Measurements from ENCODE around the gene FXYD7. TPM values are rescaled to one million over a fixed set of nuclear protein-coding genes. Genes with fewer than 3 reads are reported as not detected.
"Not testable (repeated sequence)": the region's sequence is repeated elsewhere in the genome, so short reads cannot be mapped to it uniquely, and the experiment has no call there.

The FXYD7 gene
- total RNA-seq, 4 donors from 2014 or later = 1.3 TPM; not detected in 3

GRCh38 chr19:35098413-35099049 is 44.5 kb upstream of the FXYD7 start:
- intact Hi-C loops (cut with DNase I; ENCODE audit: low total_unique reads) = no loop called here
- DNase-seq (ENCODE audit: low spot score in 2 of 2) = no peak
- WGBS, 2 donors = 30 to 37% methylated on average over 28 to 29 of the region's 29 CpGs

DNA sequence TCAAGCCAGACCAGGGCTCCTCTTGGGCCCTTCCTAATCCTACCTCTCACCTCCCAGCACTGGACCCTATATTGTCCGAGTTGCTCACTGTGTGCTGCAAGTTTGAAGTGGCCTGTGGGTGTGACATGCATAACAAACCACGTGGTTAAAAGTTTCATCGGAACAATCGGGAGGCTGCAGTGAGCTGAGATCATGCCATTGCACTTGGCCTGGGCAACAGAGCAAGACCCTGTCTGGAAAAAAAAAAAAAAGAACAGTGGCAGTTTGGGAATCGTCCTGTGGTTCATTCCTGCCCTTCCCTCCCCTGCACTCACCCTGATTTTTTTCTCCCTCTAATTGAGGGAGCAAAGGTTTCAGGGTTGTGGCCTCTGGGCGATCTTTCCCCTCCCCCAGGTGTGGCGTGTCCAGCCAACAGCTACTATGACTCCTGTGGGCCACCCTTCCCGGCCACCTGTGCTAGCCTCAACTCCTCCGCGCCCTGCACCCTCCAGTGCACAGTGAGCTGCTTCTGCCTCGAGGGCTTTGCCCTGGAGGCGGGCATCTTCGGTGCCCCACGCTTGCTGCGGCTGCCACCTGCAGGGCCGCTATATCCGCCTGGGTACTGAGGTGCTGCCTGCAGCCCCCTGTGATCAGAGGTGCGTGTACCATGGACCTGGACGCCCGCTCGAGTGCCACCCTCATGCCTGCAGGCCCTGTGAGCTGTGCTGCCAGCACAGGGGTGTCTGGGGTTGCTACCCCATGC is 43.7 kb upstream of the FXYD7 start:
- H3K4me3 ChIP-seq (ENCODE audit: low read depth, poor library complexity, severe bottlenecking) = no peak overlapping the region
- DNase-seq (ENCODE audit: low spot score in 2 of 2) = no peak
- intact Hi-C loops (cut with DNase I; ENCODE audit: low total_unique reads) = no loop called here
- WGBS, 2 donors = 73 to 83% methylated on average over 14 to 21 of the region's 21 CpGs
- no peak for TF ChIP-seq POLR2A (IDR thresholded peaks at IDR 0.05)
- TF ChIP-seq, protein P1, sequence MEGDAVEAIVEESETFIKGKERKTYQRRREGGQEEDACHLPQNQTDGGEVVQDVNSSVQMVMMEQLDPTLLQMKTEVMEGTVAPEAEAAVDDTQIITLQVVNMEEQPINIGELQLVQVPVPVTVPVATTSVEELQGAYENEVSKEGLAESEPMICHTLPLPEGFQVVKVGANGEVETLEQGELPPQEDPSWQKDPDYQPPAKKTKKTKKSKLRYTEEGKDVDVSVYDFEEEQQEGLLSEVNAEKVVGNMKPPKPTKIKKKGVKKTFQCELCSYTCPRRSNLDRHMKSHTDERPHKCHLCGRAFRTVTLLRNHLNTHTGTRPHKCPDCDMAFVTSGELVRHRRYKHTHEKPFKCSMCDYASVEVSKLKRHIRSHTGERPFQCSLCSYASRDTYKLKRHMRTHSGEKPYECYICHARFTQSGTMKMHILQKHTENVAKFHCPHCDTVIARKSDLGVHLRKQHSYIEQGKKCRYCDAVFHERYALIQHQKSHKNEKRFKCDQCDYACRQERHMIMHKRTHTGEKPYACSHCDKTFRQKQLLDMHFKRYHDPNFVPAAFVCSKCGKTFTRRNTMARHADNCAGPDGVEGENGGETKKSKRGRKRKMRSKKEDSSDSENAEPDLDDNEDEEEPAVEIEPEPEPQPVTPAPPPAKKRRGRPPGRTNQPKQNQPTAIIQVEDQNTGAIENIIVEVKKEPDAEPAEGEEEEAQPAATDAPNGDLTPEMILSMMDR (IDR thresholded peaks at IDR 0.05) = no peak

More at GRCh38 chr19:35098413-35099049, 44.5 kb upstream of the FXYD7 start:
- no peak overlapping the region for H3K4me3 ChIP-seq (ENCODE audit: low read depth, poor library complexity, severe bottlenecking)
- TF ChIP-seq, protein P1 (IDR thresholded peaks at IDR 0.05) = no peak
- TF ChIP-seq POLR2A (IDR thresholded peaks at IDR 0.05) = no peak

GRCh38 chr19:35099897-35100275 is 43.2 kb upstream of the FXYD7 start:
- intact Hi-C loops (cut with DNase I; ENCODE audit: low total_unique reads) = no loop called here
- H3K4me3 ChIP-seq (ENCODE audit: low read depth, poor library complexity, severe bottlenecking) = no peak overlapping the region
- no peak for TF ChIP-seq POLR2A (IDR thresholded peaks at IDR 0.05)
- TF ChIP-seq, protein P1 (IDR thresholded peaks at IDR 0.05) = no peak
- WGBS, 2 donors = 90 to 92% methylated on average over 11 to 13 of the region's 13 CpGs
- no peak for DNase-seq (ENCODE audit: low spot score in 2 of 2)

DNA sequence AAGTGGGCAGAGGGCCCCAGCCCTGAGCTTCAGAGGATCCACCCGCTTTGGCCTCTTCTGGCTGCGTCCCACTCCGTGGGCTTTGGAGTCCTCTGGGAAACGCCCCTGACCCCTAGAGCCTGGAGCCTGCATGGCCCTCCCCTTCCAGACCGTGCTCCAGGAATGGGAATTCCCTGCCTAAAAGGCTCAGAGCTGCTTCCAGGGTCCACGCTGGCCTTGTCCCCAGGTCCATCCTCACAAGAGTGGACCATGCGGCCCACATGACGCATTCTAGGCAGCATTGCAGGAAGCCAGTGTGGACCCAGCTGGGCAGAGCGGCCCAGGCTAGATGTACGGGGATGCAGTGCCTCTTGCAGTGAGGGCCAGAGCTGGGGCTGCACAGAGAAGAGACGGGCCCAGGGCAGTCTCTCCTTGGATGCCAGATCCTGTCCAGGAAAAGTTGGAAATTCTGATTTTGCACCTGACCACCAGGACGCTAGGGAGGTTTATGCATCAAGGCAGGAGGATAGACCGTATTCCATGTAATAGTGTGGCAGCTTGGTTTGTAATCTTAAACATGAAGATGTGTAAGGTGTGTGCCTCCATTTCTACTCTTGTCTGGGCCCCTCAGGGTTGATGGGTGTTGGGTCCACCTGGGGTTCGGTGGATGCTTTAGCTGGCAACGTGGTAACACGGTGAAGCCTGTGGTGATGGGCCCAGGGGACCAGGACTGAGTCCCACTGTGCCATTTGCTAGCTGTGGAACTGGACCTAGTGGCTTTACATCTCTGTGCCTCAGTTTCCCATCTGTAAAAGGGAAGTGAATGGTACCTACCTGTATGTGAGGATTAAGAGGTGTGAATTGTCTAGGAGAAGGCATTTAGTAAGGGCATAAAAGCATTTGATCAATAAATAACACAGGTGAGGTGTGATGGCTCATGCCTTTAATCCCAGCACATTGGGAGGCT is 42.2 kb upstream of the FXYD7 start:
- H3K4me3 ChIP-seq (ENCODE audit: low read depth, poor library complexity, severe bottlenecking) = no peak overlapping the region
- TF ChIP-seq, protein P1 (IDR thresholded peaks at IDR 0.05) = no peak
- TF ChIP-seq POLR2A (IDR thresholded peaks at IDR 0.05) = no peak
- WGBS, 2 donors = 77 to 78% methylated on average over 16 of the region's 16 CpGs
- intact Hi-C loops (cut with DNase I; ENCODE audit: low total_unique reads) = no loop called here
- no peak for DNase-seq (ENCODE audit: low spot score in 2 of 2)

GRCh38 chr19:35101949-35102348 is 41.1 kb upstream of the FXYD7 start:
- intact Hi-C loops (cut with DNase I; ENCODE audit: low total_unique reads); H3K4me3 ChIP-seq (ENCODE audit: low read depth, poor library complexity, severe bottlenecking); DNase-seq (ENCODE audit: low spot score in 2 of 2): not testable (repeated sequence)
- WGBS, 2 donors = 92 to 96% methylated on average over 10 of the region's 10 CpGs

- H3K4me3 ChIP-seq (ENCODE audit: low read depth, poor library complexity, severe bottlenecking); intact Hi-C loops (cut with DNase I; ENCODE audit: low total_unique reads); DNase-seq (ENCODE audit: low spot score in 2 of 2): not testable (repeated sequence)
- 75 to 80% methylated on average over 10 of the region's 10 CpGs for WGBS, 2 donors
Observed at GRCh38 chr19:35103614-35104013, 39.4 kb upstream of the FXYD7 start.

Measured in lower leg skin (tissue), 4 donors.